GM23338 (cell line): Measurements from ENCODE around the gene CHAC1. TPM values are rescaled to one million over a fixed set of nuclear protein-coding genes. Genes with fewer than 3 reads are reported as not detected.

Experiments
- ATAC-seq: fragments of 200-7000 bp; cut with Tn5 transposase; 3 replicates; pipeline ENCODE4 v1.9.1; 2020
- DNase-seq: peaks from one replicate; pipeline ENCODE4 v3.0.0-alpha.2; 2015; ENCODE audit warnings: low spot score
- H2AFZ ChIP-seq: fragments of 200-600 bp; sonication (generic); 2 replicates; pipeline ENCODE4 v1.8.0; 2016; ENCODE audit warnings: antibody characterized with exemption, mild to moderate bottlenecking, moderate library complexity
- H3F3A ChIP-seq: fragments of 200-600 bp; sonication (generic); replicated peaks from 2 replicates; pipeline ENCODE4 v1.8.0; 2017; ENCODE audit warnings: antibody characterized with exemption, mixed run types, low read depth
- H3K27ac ChIP-seq: fragments of 200-600 bp; sonication (generic); 2 replicates; pipeline ENCODE4 v1.6.1; 2016; ENCODE audit warnings: low read depth
- H3K27me3 ChIP-seq: fragments of 200-600 bp; sonication (generic); 2 replicates; pipeline ENCODE4 v1.8.0; 2016; ENCODE audit warnings: mild to moderate bottlenecking, mixed run types, moderate library complexity; ENCODE audit not compliant: insufficient read depth
- H3K36me3 ChIP-seq: fragments of 200-600 bp; sonication (generic); 2 replicates; pipeline ENCODE4 v1.8.0; 2016; ENCODE audit warnings: mild to moderate bottlenecking; ENCODE audit not compliant: insufficient read depth
- H3K4me1 ChIP-seq: fragments of 200-600 bp; sonication (generic); 2 replicates; pipeline ENCODE4 v1.8.0; 2016; ENCODE audit warnings: mild to moderate bottlenecking, moderate library complexity; ENCODE audit not compliant: insufficient read depth
- H3K4me2 ChIP-seq: fragments of 200-600 bp; sonication (generic); 2 replicates; pipeline ENCODE4 v1.7.1; 2017; ENCODE audit warnings: mixed run types
- H3K4me3 ChIP-seq: fragments of 200-600 bp; sonication (generic); 2 replicates; pipeline ENCODE4 v1.6.1; 2016; ENCODE audit warnings: mixed run types
- H3K79me2 ChIP-seq: fragments of 200-600 bp; sonication (generic); replicated peaks from 2 replicates; pipeline ENCODE4 v1.8.0; 2017; ENCODE audit warnings: mild to moderate bottlenecking; ENCODE audit not compliant: insufficient read depth
- H3K9me2 ChIP-seq: fragments of 200-600 bp; sonication (generic); 2 replicates; pipeline ENCODE4 v1.8.0; 2017; ENCODE audit not compliant: insufficient read depth
- H4K20me1 ChIP-seq: fragments of 200-600 bp; sonication (generic); replicated peaks from 2 replicates; pipeline ENCODE4 v1.8.0; 2017; ENCODE audit warnings: mild to moderate bottlenecking; ENCODE audit not compliant: insufficient read depth
- H3K27ac Mint-ChIP-seq: 2 replicates; pipeline ENCODE4 v1.8.0; 2020; ENCODE audit warnings: inconsistent platforms, mild to moderate bottlenecking, moderate library complexity, mixed read lengths
- H3K27me3 Mint-ChIP-seq: 3 replicates; pipeline ENCODE4 v1.8.0; 2022; ENCODE audit warnings: low read depth, mild to moderate bottlenecking, moderate library complexity, mixed read lengths, inconsistent platforms; ENCODE audit not compliant: insufficient read depth, poor library complexity
- H3K36me3 Mint-ChIP-seq: 3 replicates; pipeline ENCODE4 v1.8.0; 2021; ENCODE audit warnings: low read depth, mild to moderate bottlenecking, inconsistent platforms, moderate library complexity, mixed read lengths
- H3K4me1 Mint-ChIP-seq: 3 replicates; pipeline ENCODE4 v1.8.0; 2020; ENCODE audit warnings: mild to moderate bottlenecking, inconsistent platforms, mixed read lengths
- H3K4me3 Mint-ChIP-seq: 3 replicates; pipeline ENCODE4 v1.8.0; 2021; ENCODE audit warnings: moderate library complexity, mild to moderate bottlenecking, inconsistent platforms, mixed read lengths
- H3K9me3 Mint-ChIP-seq: 3 replicates; pipeline ENCODE4 v1.8.0; 2020; ENCODE audit warnings: moderate library complexity, mild to moderate bottlenecking, inconsistent platforms, mixed read lengths
- CREB1 ChIP-seq: fragments of 250-450 bp; sonication (Bioruptor Pico); IDR thresholded peaks from 2 replicates; pipeline ENCODE4 v1.5.0; 2020; ENCODE audit warnings: low read depth, mild to moderate bottlenecking, moderate library complexity
- EZH2 ChIP-seq: fragments of 200-600 bp; sonication (generic); IDR thresholded peaks from one replicate; pipeline ENCODE4 v1.8.0; 2017; ENCODE audit warnings: antibody characterized with exemption, mild to moderate bottlenecking, low read depth; ENCODE audit not compliant: unreplicated experiment
- EZH2phosphoT487 ChIP-seq: fragments of 200-600 bp; sonication (generic); IDR thresholded peaks from one replicate; pipeline ENCODE4 v1.8.1; 2018; ENCODE audit warnings: antibody characterized with exemption; ENCODE audit not compliant: unreplicated experiment
- JUNB ChIP-seq: IDR thresholded peaks from one replicate; pipeline ENCODE4 v1.6.1; 2016; ENCODE audit warnings: antibody characterized with exemption; ENCODE audit not compliant: unreplicated experiment
- POLR2AphosphoS5 ChIP-seq: IDR thresholded peaks from 2 replicates; pipeline ENCODE4 v1.6.1; 2016; ENCODE audit warnings: antibody characterized with exemption, low read depth
- REST ChIP-seq: IDR thresholded peaks from one replicate; pipeline ENCODE4 v1.6.1; 2018; ENCODE audit warnings: antibody characterized with exemption; ENCODE audit not compliant: unreplicated experiment
- STAT1 ChIP-seq: IDR thresholded peaks from one replicate; pipeline ENCODE4 v1.6.1; 2016; ENCODE audit warnings: antibody characterized with exemption; ENCODE audit not compliant: unreplicated experiment
- ZNF114 ChIP-seq: fragments of 250-450 bp; sonication (Bioruptor Pico); IDR thresholded peaks from 2 replicates; pipeline ENCODE4 v1.5.0; 2020; ENCODE audit warnings: mild to moderate bottlenecking, moderate library complexity
- ZNF331 ChIP-seq: fragments of 250-450 bp; sonication (Bioruptor Pico); IDR thresholded peaks from 2 replicates; pipeline ENCODE4 v1.5.0; 2020; ENCODE audit warnings: low read depth, mild to moderate bottlenecking, moderate library complexity
- ZNF462 ChIP-seq: fragments of 250-450 bp; sonication (Bioruptor Pico); IDR thresholded peaks from 2 replicates; pipeline ENCODE4 v1.5.0; 2020; ENCODE audit warnings: mild to moderate bottlenecking, moderate library complexity
- polyA plus RNA-seq: library from polyadenylated mRNA; unstranded; fragments of >200 nt; fragmentation: Nextera tagmentation; extraction: Ambion mirVana; gene quantifications from 2 replicates; pipeline ENCODE4 v1.2.1, GENCODE V29; 2016
- total RNA-seq: library from RNA; depleted of rRNA; stranded (reverse); fragments of >200 nt; shearing (Covaris generic); gene quantifications from 2 replicates; pipeline ENCODE4 v1.2.3, GENCODE V29; 2014

Gene CHAC1
- total and polyA plus RNA-seq, 2 experiments from 2014 or later, result 73.0 to 124 TPM

- Histone ChIP-seq H3K9me2 (no peaks in the 10 kb centered on the region), H2AFZ (no peak overlapping the region), H3K4me3 (no peak overlapping the region), H3K4me2 (no peak overlapping the region), H4K20me1 (0 out of 2 replicates have a peak, but pooled peaks cover 6% of the 10 kb centered on the region), H3K4me1 (peaks cover 12% of the 10 kb centered on the region; the same call in 1 of the 2 replicates), H3K36me3 (no peaks in the 10 kb centered on the region), H3K79me2 (no peaks in the 10 kb centered on the region), H3F3A (peaks cover 14% of the 10 kb centered on the region; the same call in 1 of the 2 replicates), H3K27ac (no peak overlapping the region), H3K27me3 (peaks cover 41% of the 10 kb centered on the region)
- no peak for DNase-seq
- TF ChIP-seq EZH2phosphoT487 (no peak), ZNF331 (CRISPR knock-in tag) (no peak), ZNF114 (CRISPR knock-in tag) (no peak), REST (no peak), EZH2 (no peak), POLR2AphosphoS5 (no peak), CREB1 (CRISPR knock-in tag) (no peak), JUNB (no peak), ZNF462 (CRISPR knock-in tag) (no peak), STAT1 (no peak)
- peaks cover 51% of the 10 kb centered on the region for H3K27me3 Mint-ChIP-seq
- ATAC-seq, result no peak
- no peak overlapping the region for H3K27ac Mint-ChIP-seq
- H3K4me1 Mint-ChIP-seq, result peaks cover 40% of the 10 kb centered on the region
- H3K4me3 Mint-ChIP-seq, result no peak overlapping the region
- H3K9me3 Mint-ChIP-seq, result no peaks in the 10 kb centered on the region
- no peaks in the 10 kb centered on the region; the same call in 2 of the 3 replicates for H3K36me3 Mint-ChIP-seq
Measured at GRCh38 chr15:40936234-40936708, 17.0 kb upstream of the CHAC1 start.
